SJSA1 (cell line): Measurements from ENCODE around the gene OPHN1. TPM values are rescaled to one million over a fixed set of nuclear protein-coding genes. Genes with fewer than 3 reads are reported as not detected.

Source experiments
- DNase-seq, 2 experiments: peaks; one replicate each; pipeline ENCODE4 v3.0.0-alpha.2; 2015 to 2020; ENCODE audit warnings: low spot score in 2 of 2, low read depth in 1 of 2
- H3K27ac ChIP-seq: fragments of 250-450 bp; sonication (Bioruptor Pico); 2 replicates; pipeline ENCODE4 v1.5.1; 2020; ENCODE audit warnings: mild to moderate bottlenecking, moderate library complexity
- H3K27me3 ChIP-seq: fragments of 250-450 bp; sonication (Bioruptor Pico); replicated peaks from 2 replicates; pipeline ENCODE4 v1.5.1; 2020; ENCODE audit warnings: mild to moderate bottlenecking, moderate library complexity
- H3K36me3 ChIP-seq: fragments of 250-450 bp; sonication (Bioruptor Pico); 2 replicates; pipeline ENCODE4 v1.5.1; 2020; ENCODE audit warnings: mild to moderate bottlenecking
- H3K4me1 ChIP-seq: fragments of 250-450 bp; sonication (Bioruptor Pico); replicated peaks from 2 replicates; pipeline ENCODE4 v1.6.1; 2021; ENCODE audit warnings: mild to moderate bottlenecking
- H3K4me3 ChIP-seq: fragments of 250-450 bp; sonication (Bioruptor Pico); 2 replicates; pipeline ENCODE4 v1.5.1; 2020; ENCODE audit warnings: mild to moderate bottlenecking
- H3K9me3 ChIP-seq: fragments of 250-450 bp; sonication (Bioruptor Pico); replicated peaks from 2 replicates; pipeline ENCODE4 v1.5.1; 2020; ENCODE audit warnings: mild to moderate bottlenecking
- total RNA-seq: library from RNA; depleted of rRNA; stranded (reverse); fragments of >200 nt; shearing (Covaris generic); gene quantifications from 2 replicates; pipeline ENCODE4 v1.2.3, GENCODE V29; 2014

The OPHN1 gene
- total RNA-seq, 1 experiment from 2014 or later: 7.8 TPM

- Histone ChIP-seq H3K9me3 (no peaks in the 10 kb centered on the region), H3K4me3 (no peak overlapping the region), H3K36me3 (no peaks in the 10 kb centered on the region), H3K27me3 (no peaks in the 10 kb centered on the region), H3K27ac (no peak overlapping the region), H3K4me1 (peaks cover 22% of the 10 kb centered on the region)
- DNase-seq: no peak
Measured at GRCh38 chrX:68185161-68185560, 248.1 kb downstream of the OPHN1 start.

- H3K27me3 ChIP-seq: no peaks in the 10 kb centered on the region
Measured at GRCh38 chrX:68183612-68184214, 249.6 kb downstream of the OPHN1 start.

DNA sequence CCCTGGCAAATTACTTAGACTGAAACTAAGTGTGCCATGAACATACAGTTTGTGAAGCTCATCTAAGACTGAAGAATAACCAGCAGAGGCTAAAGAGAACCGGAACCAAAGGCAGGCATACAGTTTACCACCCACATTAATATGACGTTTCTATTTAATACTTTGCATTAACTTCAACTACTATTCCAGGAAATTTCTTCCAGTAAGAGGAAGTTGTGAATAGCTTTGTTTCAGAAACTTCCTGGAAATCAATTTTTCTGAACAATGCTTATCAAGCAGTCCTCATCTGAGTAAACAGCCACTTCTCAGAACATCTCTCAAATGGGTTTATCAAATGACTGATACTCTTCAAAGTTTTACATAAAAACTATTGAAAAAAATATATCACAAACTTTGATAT is 252.7 kb downstream of the OPHN1 start:
- Histone ChIP-seq H3K9me3 (no peaks in the 10 kb centered on the region), H3K36me3 (no peaks in the 10 kb centered on the region), H3K27me3 (no peaks in the 10 kb centered on the region), H3K4me3 (no peak overlapping the region), H3K27ac (no peak overlapping the region), H3K4me1 (peaks cover 14% of the 10 kb centered on the region)
- DNase-seq: no peak

More at GRCh38 chrX:68183612-68184214, 249.6 kb downstream of the OPHN1 start:
- Histone ChIP-seq H3K27ac (no peak overlapping the region), H3K9me3 (no peaks in the 10 kb centered on the region), H3K36me3 (no peaks in the 10 kb centered on the region), H3K4me1 (peaks cover 22% of the 10 kb centered on the region), H3K4me3 (no peak overlapping the region)
- DNase-seq: no peak

DNA sequence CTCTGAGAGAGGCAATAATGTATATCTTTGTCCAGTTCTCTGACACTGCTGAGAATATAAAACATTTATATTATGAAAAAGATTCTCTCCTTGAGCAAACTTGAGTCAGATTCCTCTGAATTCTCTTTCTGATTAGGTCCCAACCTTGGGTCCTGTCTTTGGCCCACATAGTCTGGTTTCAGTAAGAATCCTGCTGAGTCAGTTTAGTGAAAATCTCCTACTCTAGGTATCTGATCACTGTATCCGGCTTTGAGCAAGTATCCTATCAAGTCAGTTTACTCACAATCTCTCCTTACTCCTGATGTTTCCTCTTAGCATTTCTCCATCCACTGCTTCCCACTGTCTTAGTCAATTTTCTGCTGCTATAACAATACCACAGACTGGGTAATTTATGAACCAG is 253.9 kb downstream of the OPHN1 start:
- H3K27ac ChIP-seq: no peak overlapping the region
- peaks cover 18% of the 10 kb centered on the region for H3K4me1 ChIP-seq
- H3K36me3 ChIP-seq: no peaks in the 10 kb centered on the region
- H3K27me3 ChIP-seq: no peaks in the 10 kb centered on the region
- H3K4me3 ChIP-seq: no peak overlapping the region
- H3K9me3 ChIP-seq: no peaks in the 10 kb centered on the region
- no peak for DNase-seq

DNA sequence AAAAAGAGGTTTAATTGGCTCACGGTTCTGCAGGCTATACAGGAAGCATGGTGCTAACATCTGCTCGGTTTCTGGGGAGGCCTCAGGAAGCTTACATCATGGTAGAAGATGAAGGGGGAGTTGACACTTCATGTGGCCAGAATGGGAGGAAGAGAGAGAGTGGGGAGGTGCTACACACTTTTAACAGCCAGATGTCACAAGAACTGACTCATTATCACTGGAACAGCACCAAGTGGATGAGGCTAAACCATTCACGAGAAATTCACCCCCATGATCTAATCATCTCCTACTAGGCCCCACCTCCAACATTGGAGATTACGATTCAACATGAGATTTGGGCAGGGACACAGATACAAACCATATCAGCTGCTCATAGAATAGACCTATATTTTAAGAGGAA is 255.8 kb downstream of the OPHN1 start:
- H3K27ac ChIP-seq: no peak overlapping the region
- DNase-seq: no peak
- no peaks in the 10 kb centered on the region for H3K36me3 ChIP-seq
- peaks cover 18% of the 10 kb centered on the region for H3K4me1 ChIP-seq
- no peaks in the 10 kb centered on the region for H3K27me3 ChIP-seq
- no peaks in the 10 kb centered on the region for H3K9me3 ChIP-seq
- no peak overlapping the region for H3K4me3 ChIP-seq

DNA sequence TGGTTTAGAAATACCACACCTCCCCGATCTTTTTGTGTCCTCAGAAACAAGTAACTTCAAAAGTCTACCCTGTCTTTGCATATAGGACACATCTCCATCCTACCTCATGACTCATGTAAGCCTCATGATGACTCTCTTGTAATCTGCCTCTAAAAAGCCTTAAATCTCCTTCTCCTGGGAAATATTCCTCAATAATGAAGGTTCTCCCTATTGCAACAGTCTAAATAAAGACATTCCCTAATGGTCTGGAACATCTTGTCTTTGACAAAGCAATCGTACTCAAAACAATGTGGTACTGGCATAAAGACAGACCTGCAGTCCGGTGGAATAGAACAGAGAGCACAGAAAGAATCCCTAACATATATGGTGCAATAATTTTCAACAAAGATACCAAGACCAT is 257.7 kb downstream of the OPHN1 start:
- Histone ChIP-seq H3K27me3 (no peaks in the 10 kb centered on the region), H3K4me1 (peaks cover 18% of the 10 kb centered on the region), H3K9me3 (no peaks in the 10 kb centered on the region), H3K4me3 (no peak overlapping the region), H3K27ac (peak overlapping the region; percentile 86), H3K36me3 (no peaks in the 10 kb centered on the region)
- peak in 1 of 2 experiments; percentile 57 for DNase-seq

- no peaks in the 10 kb centered on the region for H3K27me3 ChIP-seq
- H3K4me1 ChIP-seq: peaks cover 12% of the 10 kb centered on the region
- DNase-seq: no peak
- H3K9me3 ChIP-seq: no peaks in the 10 kb centered on the region
- peak overlapping the region; percentile 26; the same call in 1 of the 2 replicates for H3K27ac ChIP-seq
- H3K36me3 ChIP-seq: no peaks in the 10 kb centered on the region
- H3K4me3 ChIP-seq: no peak overlapping the region
Measured at GRCh38 chrX:68163441-68163840, 269.9 kb downstream of the OPHN1 start.

- H3K27me3 ChIP-seq: no peaks in the 10 kb centered on the region
- H3K4me1 ChIP-seq: no peaks in the 10 kb centered on the region
- H3K27ac ChIP-seq: no peak overlapping the region
- no peak for DNase-seq
- no peaks in the 10 kb centered on the region for H3K36me3 ChIP-seq
- no peaks in the 10 kb centered on the region for H3K9me3 ChIP-seq
- H3K4me3 ChIP-seq: no peak overlapping the region
Measured at GRCh38 chrX:68147848-68148247, 285.4 kb downstream of the OPHN1 start.

- no peaks in the 10 kb centered on the region for H3K9me3 ChIP-seq
- no peak overlapping the region for H3K4me3 ChIP-seq
- H3K36me3 ChIP-seq: no peaks in the 10 kb centered on the region
- H3K27ac ChIP-seq: no peak overlapping the region
- H3K4me1 ChIP-seq: no peaks in the 10 kb centered on the region
- peak in 1 of 2 experiments; percentile 2 for DNase-seq
- no peaks in the 10 kb centered on the region for H3K27me3 ChIP-seq
Measured at GRCh38 chrX:68146054-68146453, 287.2 kb downstream of the OPHN1 start.

DNA sequence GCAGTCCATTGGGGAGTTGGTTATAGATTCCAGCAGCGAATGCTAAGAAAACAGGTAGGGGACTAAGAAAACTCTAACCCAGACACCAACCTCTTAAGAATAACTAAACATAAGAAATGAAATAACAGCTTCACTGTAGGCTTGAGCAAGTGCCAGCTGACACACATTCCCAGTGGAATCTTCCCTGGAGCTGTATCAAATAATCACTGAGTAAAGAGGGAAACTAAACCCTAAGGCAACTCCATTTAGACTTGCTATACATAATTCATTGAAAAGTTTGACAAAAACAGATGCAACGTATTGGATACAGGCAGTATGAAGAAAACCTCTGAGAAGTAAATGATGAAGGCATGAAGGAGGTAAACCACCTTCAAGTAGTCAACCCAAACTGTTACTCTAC is 293.5 kb downstream of the OPHN1 start:
- Histone ChIP-seq H3K27ac (no peak overlapping the region), H3K9me3 (no peaks in the 10 kb centered on the region), H3K4me3 (no peak overlapping the region), H3K4me1 (no peaks in the 10 kb centered on the region), H3K27me3 (no peaks in the 10 kb centered on the region), H3K36me3 (no peaks in the 10 kb centered on the region)
- no peak for DNase-seq

DNA sequence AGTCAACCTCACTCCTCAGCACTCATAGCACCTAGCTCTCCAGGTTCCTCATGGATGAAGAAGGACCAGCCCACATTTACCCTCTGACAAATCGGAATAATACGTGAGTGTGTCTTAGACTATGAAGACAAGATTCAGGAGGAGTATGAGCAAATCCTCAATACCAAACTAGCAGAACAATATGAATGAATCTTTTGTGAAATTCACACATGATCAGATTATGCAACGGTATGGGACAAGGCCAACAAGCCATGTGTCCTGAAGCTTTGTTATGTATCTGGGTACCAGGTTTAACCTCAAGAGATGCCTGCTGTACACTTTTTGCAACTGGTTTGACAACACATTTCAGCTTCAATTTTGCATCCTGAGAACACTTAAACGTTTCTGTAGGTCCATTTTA is 300.1 kb downstream of the OPHN1 start:
- DNase-seq: no peak

GRCh38 chrX:68132749-68133148 is 300.5 kb downstream of the OPHN1 start:
- Histone ChIP-seq H3K9me3 (no peaks in the 10 kb centered on the region), H3K36me3 (no peaks in the 10 kb centered on the region), H3K27ac (no peak overlapping the region), H3K4me1 (no peaks in the 10 kb centered on the region), H3K4me3 (no peak overlapping the region), H3K27me3 (no peaks in the 10 kb centered on the region)
- DNase-seq: no peak

More for the DNA sequence above, 300.1 kb downstream of the OPHN1 start:
- Histone ChIP-seq H3K4me3 (no peak overlapping the region), H3K9me3 (no peaks in the 10 kb centered on the region), H3K36me3 (no peaks in the 10 kb centered on the region), H3K4me1 (no peaks in the 10 kb centered on the region), H3K27me3 (no peaks in the 10 kb centered on the region), H3K27ac (no peak overlapping the region)

- no peaks in the 10 kb centered on the region for H3K4me1 ChIP-seq
- H3K36me3 ChIP-seq: no peaks in the 10 kb centered on the region
- DNase-seq: no peak
- H3K4me3 ChIP-seq: no peak overlapping the region
- no peaks in the 10 kb centered on the region for H3K27me3 ChIP-seq
- no peaks in the 10 kb centered on the region for H3K9me3 ChIP-seq
- no peak overlapping the region for H3K27ac ChIP-seq
Measured at GRCh38 chrX:68121835-68122234, 311.5 kb downstream of the OPHN1 start.

GRCh38 chrX:68121371-68121770 is 311.9 kb downstream of the OPHN1 start:
- no peak for DNase-seq
- H3K27me3 ChIP-seq: no peaks in the 10 kb centered on the region
- H3K36me3 ChIP-seq: no peaks in the 10 kb centered on the region
- no peaks in the 10 kb centered on the region for H3K4me1 ChIP-seq
- H3K9me3 ChIP-seq: no peaks in the 10 kb centered on the region
- no peak overlapping the region for H3K4me3 ChIP-seq
- no peak overlapping the region for H3K27ac ChIP-seq

DNA sequence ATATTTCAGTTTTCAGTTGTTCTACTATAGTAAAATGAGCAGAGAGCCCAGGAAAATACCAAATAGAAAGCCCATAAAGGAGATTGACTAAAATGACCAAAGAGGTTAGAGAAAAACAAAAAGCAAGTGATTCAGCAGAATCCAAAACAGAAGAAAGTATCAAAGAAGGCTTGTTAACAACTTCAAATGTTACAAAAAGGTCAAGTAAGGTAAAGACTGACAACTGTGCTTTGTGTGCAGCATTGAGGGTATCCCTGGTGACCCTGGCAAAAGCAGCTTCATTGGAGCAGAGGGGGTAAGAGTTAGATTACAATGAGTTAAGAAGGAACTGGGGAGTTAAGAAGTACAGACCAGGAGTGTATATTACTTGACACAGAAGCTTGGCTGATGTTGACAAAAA is 317.9 kb downstream of the OPHN1 start:
- H3K4me3 ChIP-seq: no peak overlapping the region
- no peaks in the 10 kb centered on the region for H3K9me3 ChIP-seq
- no peaks in the 10 kb centered on the region for H3K27me3 ChIP-seq
- peaks cover 8% of the 10 kb centered on the region for H3K4me1 ChIP-seq
- no peaks in the 10 kb centered on the region for H3K36me3 ChIP-seq
- H3K27ac ChIP-seq: peak overlapping the region; percentile 34; the same call in 1 of the 2 replicates
- DNase-seq: no peak
